ENCODE measurements around the gene RNF11.

GRCh38 chr1:51238034-51238403 lies 1.9 kb downstream of the RNF11 start:
- no peak for TF ChIP-seq YY1 (IDR thresholded peaks at IDR 0.05; ENCODE audit: insufficient read depth, insufficient read length)
- TF ChIP-seq ZNF274 (IDR thresholded peaks at IDR 0.05; ENCODE audit: low read depth, low read length): no peak
- TF ChIP-seq SUZ12 (IDR thresholded peaks at IDR 0.05; ENCODE audit: extremely low read depth, insufficient read depth, insufficient read length): no peak
